ENCODE results near the gene SLC17A3.

SLC17A3 gene, protein sequence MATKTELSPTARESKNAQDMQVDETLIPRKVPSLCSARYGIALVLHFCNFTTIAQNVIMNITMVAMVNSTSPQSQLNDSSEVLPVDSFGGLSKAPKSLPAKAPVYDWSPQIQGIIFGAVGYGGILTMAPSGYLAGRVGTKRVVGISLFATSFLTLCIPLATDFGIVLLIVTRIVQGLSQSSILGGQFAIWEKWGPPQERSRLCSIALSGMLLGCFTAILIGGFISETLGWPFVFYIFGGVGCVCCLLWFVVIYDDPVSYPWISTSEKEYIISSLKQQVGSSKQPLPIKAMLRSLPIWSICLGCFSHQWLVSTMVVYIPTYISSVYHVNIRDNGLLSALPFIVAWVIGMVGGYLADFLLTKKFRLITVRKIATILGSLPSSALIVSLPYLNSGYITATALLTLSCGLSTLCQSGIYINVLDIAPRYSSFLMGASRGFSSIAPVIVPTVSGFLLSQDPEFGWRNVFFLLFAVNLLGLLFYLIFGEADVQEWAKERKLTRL

GRCh38 chr6:25874118-25874517, at the start of gene SLC17A3:
Gene SLC17A3 (minus strand): TSS chr6:25874243. CDS start chr6:25868387, 5,856 bp downstream.
- no peak for DNase-seq (ENCODE audit: low read depth)

DNA sequence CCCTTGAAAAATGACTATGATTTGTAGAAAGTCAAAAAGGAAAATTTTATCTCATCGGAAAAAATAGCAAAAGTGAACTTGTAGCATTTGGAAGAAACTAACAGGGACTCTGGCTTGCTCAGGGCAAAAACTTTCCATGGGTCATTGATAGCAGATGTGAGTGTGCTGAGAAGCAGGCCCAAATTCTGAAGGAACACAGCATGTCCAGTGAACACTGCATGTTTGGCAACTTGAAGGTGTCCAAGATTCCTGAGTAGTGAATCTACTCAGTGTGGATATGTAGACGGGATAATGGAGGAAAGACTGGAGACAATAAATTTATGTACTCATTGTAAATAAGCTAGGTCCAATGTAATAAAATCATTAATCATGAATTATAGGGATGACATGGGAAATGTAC, 48.3 kb upstream of the SLC17A3 start:
- no peak for DNase-seq (ENCODE audit: low read depth)

GRCh38 chr6:25921525-25922203, 47.6 kb upstream of the SLC17A3 start:
- DNase-seq (ENCODE audit: low read depth) = no peak

GRCh38 chr6:25919657-25920056, 45.6 kb upstream of the SLC17A3 start:
- no peak for DNase-seq (ENCODE audit: low read depth)

DNA sequence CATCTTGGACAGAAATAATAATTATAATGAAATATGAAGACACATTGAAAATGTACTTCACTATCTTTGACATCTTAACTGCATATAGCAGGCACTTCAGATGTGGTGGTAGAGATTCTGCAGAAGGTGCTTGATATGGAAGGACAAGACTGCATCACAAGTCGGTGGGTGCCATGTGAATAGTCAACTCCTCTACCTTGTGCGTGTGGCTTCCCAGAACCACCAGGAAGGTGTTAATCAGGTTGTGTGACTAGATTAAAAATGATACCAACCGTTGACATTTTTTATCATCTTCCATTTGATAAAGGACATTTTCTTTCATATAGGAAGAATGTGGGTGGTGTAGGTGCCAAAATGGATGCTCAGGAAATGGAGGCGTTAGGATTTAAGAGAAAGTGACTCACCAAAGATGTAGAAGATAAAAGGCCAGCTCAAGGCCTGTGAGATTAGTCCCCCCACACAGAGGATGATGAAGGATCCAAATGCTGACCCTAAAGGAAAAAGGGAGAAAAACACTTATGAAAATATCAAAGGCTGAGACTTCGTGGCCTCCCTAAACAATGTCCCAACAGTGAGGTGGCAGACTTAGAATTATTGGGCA, 44.1 kb upstream of the SLC17A3 start:
- DNase-seq (ENCODE audit: low read depth) = no peak

- no peak for DNase-seq (ENCODE audit: low read depth)
Observed at GRCh38 chr6:25916789-25917490, 42.9 kb upstream of the SLC17A3 start.

GRCh38 chr6:25916330-25916729, 42.3 kb upstream of the SLC17A3 start:
- no peak for DNase-seq (ENCODE audit: low read depth)

- DNase-seq (ENCODE audit: low read depth) = no peak
Observed at GRCh38 chr6:25913741-25914140, 39.7 kb upstream of the SLC17A3 start.

DNA sequence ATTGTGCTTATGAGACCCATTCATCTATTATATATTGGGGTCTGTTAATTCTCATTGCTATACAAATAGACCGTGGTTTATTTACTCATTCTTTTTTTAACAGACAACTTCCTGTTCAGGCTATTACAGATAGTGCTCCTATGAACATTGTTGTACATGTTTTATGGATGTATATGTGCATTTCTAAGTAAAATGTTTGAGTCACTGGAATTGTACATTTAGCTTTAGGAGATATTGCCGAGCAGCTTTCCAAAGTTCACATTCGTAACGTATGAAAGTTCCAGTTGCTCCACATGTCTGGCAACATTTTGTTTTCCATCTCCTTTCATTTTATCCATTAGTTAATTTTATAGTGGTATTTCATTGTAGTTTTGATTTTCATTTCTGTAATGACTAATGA, 37.3 kb upstream of the SLC17A3 start:
- no peak for DNase-seq (ENCODE audit: low read depth)

DNA sequence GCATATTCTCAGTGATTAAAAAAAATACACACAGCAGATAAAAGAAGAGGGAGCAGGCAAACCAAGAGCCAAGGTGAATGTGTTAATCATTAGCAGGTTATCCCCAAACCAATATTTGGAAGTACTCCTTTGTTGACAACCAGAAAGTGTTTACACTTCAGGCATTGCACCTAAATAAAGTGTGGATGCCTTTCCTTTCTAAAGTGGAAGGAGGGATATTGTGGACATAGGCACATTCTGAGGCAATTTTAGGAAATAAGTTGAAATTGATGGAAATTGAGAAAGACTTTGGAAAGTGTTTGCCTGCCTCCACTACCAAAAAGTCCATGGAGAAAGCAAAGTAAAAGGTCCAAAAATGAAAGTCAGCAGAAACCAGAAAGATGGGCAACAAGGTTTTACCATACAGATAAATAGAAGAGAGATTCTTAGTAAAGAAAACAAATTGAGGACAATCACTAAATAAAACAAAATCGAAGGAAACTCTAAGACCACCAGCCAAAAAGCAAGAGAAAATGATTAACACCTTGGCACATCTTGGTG, 33.5 kb upstream of the SLC17A3 start:
- DNase-seq (ENCODE audit: low read depth) = no peak

- DNase-seq (ENCODE audit: low read depth) = no peak
Observed at GRCh38 chr6:25903467-25904099, 29.5 kb upstream of the SLC17A3 start.

GRCh38 chr6:25902071-25902470, 28.0 kb upstream of the SLC17A3 start:
- no peak for DNase-seq (ENCODE audit: low read depth)

GRCh38 chr6:25900843-25901242, 26.8 kb upstream of the SLC17A3 start:
- no peak for DNase-seq (ENCODE audit: low read depth)

- no peak for DNase-seq (ENCODE audit: low read depth)
Observed at GRCh38 chr6:25899580-25900408, 25.8 kb upstream of the SLC17A3 start.

GRCh38 chr6:25899123-25899522, 25.1 kb upstream of the SLC17A3 start:
- DNase-seq (ENCODE audit: low read depth) = no peak

GRCh38 chr6:25898289-25898977, 24.4 kb upstream of the SLC17A3 start:
- DNase-seq (ENCODE audit: low read depth) = no peak

DNA sequence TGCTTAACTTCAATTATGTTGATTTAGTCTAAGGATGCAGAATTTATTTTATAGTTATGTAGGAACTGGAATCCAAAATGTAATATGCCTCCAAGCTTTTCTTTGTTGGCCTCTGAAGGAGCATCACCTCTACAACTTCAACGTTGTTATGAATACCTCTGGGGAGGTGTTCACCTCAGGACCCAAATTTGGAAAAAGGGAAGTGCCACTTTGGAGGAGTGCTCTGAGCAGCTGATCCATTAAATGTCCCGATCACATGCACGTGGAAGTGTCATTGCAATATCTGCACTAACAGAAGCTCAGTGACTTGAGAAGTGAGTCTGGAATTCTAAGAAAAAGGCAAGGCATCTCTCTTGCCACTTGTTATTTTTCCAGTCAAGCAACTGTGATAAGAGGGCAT, 22.2 kb upstream of the SLC17A3 start:
- no peak for DNase-seq (ENCODE audit: low read depth)

DNA sequence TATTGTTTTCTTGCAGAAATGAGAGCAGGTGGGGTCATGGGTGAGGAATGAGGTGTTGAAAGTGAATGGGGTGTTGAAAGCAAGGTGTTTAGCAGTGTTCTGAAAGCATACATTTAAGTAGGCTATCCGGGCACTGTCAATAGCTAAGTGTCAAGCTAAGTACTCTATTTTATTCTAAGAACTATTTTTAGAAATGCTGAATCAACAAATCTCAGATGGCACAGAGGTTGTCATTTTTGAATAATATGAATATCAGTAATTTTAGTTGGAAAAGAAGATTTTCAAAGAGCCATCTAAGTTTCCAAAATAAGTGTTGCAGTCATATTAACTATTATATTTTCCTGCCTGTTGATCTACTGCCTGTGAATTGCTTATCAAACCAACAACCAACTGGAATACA, 21.7 kb upstream of the SLC17A3 start:
- DNase-seq (ENCODE audit: low read depth) = no peak

GRCh38 chr6:25893778-25894177, 19.7 kb upstream of the SLC17A3 start:
- no peak for DNase-seq (ENCODE audit: low read depth)

DNA sequence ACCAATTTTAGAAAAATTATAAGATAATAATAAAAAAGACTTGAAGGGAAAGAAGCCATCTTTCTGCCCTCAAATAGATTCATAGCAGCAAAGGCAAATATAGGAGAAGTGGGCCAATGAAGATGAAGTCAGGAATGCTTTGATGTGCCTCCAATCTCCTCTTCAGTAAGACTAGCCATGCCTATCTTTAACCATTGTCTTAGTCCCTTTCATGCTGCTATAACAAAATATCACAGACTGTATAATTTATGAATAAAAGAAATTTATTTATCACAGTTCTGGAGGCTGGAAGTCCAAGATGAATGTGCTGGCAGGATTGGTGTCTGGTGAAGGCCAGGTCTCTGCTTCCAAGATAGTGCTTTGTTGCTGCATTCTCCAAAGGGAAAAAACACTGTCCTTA, 18.8 kb upstream of the SLC17A3 start:
- DNase-seq (ENCODE audit: low read depth) = no peak

Data from stimulated activated CD8-positive, alpha-beta memory T cell treated with anti-CD3 and anti-CD28 coated beads, Interleukin-7, amount 100 ng/mL, for 24 hours (primary cell).